SH-SY5Y (cell line): ENCODE data around the gene ATP13A1.

ENCODE experiments used
- GATA2 ChIP-seq: IDR thresholded peaks from 2 replicates; pipeline ENCODE4 v1.6.1; 2011; ENCODE audit warnings: mild to moderate bottlenecking, low read depth, low read length
- GATA3 ChIP-seq: IDR thresholded peaks from 2 replicates; pipeline ENCODE4 v1.6.1; 2011; ENCODE audit warnings: low read depth, mild to moderate bottlenecking, low read length, moderate library complexity

ATP13A1 gene

DNA sequence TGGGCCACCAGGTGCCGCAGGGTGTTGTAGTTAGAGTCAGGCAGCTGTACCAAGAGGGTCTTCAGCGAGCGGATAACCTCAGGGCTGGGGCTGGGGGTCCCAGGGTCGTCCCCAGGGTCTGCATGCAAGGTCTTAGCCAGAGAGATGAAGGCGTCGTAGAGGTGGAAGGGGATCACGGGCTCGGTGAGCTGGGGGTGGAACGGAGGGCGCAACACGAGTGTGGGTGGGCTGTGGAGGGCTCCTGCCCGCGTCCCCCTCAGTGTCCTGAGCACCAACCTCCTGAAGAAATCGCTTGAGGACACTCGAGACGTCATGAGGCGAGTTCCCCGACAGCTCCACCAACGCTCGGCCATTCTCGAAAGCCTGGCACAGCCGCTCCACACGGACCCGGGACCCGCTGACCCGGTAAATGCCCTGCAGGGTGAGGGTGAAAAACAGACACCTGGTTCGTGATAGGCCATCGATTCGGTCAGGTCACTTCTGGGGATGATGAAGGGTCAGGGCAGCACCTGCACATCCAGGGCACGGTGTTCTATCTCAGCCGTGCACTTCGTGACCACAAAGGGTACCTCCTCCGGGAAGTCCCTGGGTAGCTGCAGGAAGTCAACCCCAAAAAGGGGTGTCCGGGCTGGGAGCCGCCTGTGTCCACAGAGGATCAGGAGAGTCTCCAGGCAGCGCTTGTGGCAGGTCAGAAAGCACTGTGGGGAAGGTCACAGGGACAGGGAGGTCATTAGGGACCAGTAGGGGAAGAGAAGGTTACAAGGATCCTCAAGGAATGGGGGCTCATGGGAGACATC, 28.8 kb downstream of the ATP13A1 start:
- TF ChIP-seq GATA2 (no peak), GATA3 (no peak)

DNA sequence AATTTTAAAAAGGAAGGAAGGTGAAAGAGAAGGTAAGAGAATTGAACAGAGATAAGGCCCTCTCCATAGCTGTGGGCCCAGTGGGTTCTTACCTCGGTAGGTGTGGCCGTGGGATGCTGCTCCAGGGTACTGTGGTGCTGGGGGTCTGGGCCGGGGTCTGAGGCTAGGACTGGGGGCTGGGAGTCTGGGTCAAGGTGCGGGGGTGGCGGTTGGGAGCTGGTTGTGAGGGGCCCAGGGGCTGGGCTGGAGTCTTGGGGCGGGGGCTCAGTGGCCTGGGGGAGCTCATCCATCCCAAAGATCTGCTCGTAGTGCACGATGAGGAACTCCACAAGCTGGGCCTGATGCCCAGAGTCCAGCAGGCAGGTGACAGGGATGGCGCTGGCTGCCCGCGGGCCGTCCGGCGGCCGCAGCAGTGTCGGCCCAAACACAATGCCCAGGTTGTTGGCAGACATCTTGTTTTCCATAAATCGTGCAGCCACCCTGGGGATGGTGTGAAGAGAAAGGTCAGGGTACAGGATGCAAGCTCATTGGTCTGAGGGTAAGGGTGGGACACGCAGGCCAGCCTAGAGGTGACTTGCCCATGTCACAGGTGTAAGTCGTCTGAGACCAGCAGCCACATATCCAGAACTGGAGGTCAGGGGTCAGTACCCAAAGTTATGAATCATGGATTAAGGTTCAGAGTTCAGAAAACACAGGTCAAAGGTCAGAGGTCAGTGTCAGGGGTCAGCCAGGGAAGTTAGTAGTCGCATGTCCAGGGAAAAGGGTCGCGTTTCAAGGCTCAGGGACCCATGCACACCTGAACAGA, 29.6 kb downstream of the ATP13A1 start:
- TF ChIP-seq GATA2: no peak
- no peak for TF ChIP-seq GATA3

DNA sequence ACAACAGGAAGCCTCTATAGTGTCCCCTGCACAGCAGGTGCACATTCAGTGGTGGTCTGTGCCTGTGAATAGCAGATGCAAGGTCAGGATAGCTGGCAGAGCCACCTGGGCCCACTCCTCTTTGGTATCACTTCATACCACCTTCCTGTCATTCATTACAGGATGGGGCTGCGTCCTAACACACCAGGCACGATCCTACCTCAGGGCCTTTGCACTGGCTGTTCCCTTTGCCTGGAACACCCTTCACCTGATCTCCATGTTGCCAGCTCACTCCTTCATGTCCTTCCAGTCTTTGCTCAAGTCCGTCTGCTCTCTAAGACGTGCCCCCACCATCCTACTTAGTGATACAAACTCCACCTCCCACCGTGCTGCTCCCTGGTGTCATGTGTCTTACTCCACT, 30.8 kb downstream of the ATP13A1 start:
- TF ChIP-seq GATA3 (no peak), GATA2 (no peak)

DNA sequence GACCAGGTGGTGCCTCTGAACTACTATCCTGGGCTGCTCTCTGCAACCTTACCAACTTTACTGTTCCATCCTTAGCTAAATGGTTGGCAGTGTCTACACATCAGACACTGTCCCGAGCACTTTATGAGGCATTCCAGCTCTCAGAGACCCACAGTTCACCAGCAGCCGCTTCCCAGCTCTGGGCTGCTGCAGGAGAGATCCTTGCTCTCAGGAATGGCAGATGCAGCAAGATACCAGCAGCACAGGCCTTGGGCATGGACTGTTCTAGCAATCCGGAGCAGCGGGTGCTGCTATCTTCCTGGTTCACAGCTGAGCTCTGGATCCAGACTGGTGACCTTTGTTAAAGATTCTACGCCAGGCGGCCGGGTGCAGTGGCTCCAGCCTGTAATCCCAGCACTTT, 32.1 kb downstream of the ATP13A1 start:
- TF ChIP-seq GATA2: no peak
- no peak for TF ChIP-seq GATA3

DNA sequence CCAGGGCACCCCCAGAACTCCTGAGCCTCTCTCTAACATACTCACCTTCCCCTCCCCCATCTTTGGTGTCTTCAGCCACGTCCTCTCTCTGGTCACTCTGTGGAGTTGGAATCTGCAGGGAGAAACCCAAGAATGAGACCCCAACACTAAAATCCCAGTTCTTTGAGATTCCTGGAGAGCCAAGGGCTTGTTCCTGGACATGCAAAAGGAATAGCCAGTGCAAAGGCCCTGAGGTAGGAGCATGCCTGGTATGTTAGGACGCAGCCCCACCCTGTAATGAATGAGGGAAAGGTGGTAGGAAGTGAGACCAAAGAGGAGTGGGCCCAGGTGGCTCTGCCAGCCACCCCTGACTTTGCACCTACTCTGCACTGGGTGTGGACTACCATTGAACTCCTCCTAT, 33.0 kb downstream of the ATP13A1 start:
- TF ChIP-seq GATA3 (no peak), GATA2 (no peak)

DNA sequence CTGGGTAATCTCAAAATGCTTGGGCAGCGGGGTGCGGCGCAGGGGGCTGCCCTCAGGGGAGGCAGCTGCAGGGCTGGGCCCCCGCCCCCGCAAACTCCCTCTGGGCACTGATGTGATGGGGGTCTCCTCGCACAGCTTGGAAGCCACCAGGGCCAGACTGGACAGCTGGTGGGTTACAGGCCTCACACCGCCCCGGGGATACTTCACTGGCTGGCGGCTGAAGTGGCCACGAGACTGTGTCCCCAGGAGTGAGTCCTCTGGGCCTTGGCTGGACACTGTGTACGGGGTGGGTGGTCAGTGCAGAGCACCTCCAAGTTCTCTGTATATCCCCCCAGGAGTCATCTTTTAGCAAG, 33.4 kb downstream of the ATP13A1 start:
- no peak for TF ChIP-seq GATA2
- TF ChIP-seq GATA3: no peak

DNA sequence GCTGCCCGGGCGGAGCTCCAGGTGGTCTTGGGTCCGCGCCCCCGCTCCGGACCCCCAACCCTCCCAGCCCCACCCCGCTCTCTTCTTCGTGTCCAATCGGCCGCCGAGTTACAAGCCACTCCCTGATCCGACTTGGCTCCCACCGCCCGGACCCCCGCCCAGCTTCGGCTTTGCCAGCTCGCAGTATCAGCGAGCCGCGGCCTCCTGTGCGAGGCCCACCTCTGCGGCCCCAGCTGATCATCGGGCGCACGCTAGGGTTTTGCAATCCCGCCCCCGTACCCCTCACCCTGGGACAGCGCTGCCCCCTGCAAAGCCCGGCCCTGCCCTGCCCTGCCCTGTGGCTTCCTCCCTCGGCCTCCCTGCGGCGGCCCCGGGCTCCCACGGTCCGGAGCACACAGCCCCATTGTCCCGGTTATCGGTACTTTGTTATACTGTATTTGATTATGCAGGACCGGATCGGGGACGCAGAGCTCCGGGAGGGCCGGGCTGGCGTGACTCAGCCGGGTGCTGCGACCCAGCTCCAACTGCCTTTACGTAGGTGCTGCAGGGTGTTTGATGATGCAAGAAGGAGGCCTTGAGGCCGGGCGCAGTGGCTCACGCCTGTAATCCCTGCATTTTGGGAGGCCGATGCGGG, 34.9 kb downstream of the ATP13A1 start:
- TF ChIP-seq GATA2 (no peak), GATA3 (no peak)

DNA sequence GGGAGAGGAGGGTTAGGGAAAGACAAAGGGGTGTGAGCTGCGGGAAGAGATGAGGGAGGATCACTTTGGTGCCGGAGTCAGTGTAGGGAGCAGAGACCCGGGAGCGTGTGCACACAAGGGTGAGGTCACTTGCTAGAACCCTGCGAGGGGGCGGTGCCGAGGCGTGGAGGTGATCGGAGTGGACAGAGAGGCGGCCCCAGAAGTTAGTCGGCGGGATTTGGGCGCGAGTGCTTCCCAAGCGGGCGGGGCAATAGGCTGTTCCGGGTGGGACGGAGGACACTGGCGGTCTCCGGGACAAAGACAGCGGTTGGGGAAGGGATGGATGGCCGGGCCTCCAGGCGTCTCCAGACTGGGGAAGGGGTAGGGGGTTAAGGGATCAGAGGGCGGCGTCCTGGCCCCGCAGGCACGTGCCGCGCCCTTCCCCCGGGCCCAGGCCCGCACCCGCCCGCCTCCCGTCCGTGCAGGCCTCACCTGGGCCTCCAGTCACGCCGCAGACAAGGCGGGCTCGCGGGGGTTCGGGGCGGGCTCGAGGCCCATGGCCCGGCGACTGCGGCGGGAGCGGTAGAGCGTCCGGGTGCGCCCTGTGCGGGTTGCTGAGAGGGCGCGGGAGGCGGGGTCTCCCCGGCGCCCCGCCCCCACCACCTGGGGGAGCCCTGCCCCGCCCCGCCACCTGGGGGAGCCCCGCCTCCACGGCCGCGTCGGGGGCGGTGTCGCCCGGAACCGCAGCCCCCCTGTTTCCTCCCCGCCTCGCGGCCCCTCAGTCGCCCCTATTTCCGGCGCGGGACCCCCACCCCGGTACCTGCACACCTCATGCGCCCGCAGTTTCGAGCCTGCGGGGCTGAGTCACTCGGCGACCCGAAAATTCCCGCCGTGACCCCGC, 35.6 kb downstream of the ATP13A1 start, which contains the start of gene LPAR2:
LPAR2 (minus strand) TSS at position 600 of the 880 bp plus-strand sequence. CDS start 945 bp downstream, outside the sequence.
- TF ChIP-seq GATA3 (no peak), GATA2 (no peak)

DNA sequence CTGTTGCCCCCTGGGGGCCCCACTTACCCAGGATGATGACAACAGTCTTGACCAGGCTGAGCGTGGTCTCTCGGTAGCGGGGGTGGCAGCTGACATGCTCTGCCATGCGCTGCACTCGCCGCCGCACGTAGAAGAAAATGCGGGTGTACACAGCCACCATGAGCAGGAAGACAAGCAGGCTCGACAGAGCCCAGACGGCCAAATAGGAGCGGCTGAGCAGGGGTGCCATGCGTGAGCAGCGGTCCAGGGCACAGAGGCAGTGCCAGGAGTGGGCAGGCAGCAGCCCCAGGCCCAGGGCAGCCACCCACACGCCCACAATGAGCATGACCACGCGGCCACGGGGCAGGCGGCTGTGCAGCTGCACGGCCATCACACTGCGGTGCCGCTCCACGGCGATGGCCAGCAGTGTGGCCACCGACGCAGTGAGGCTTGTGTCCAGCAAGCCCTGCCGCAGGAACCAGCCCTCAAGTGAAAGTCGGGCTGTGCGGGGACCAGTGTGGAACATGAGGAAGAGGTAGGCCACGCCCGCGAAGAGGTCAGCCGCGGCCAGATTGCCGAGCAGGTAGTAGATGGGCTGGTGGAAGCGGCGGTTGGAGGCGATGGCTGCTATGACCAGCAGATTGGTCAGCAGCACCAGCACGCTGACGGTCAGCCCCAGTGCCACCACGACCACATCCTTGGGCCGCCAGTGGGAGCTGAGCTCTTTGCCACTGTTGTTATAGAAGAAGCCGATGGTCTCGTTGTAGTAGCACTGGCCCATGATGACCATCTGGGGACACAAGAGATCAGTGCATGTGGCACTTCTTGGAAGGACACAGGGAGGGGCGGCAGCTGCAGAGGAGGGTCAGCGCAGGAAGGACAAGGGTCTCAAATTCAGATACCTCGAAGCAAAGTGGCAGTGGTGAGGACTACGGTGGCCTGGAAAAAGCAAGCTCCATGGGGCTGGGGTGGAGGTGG, 36.7 kb downstream of the ATP13A1 start:
- no peak for TF ChIP-seq GATA2
- no peak for TF ChIP-seq GATA3

DNA sequence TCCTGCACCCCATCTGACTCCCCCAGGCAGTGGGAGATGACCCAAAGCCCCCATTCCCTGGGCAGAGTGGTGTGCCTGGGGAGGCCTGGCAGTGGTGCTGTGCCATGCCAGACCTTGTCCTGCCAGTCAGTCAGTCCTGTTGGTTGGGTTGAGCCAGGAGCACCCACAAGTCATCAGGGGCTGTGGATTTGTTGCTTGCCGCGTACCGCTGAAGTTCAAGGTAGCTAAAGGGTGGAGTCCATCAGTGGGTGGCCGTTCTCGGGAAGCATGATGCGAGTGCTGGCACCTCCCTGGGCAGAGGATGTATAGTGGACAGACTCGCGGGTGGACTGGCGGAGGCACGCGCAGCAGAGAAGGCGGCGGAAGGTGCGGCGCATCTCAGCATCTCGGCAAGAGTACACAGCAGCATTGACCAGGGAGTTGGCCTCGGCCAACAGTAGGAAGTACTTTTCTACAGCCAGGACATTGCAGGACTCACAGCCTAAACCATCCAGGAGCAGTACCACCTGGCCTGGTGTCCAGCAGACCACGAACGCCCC, 39.4 kb downstream of the ATP13A1 start:
- TF ChIP-seq GATA3 (no peak), GATA2 (no peak)

DNA sequence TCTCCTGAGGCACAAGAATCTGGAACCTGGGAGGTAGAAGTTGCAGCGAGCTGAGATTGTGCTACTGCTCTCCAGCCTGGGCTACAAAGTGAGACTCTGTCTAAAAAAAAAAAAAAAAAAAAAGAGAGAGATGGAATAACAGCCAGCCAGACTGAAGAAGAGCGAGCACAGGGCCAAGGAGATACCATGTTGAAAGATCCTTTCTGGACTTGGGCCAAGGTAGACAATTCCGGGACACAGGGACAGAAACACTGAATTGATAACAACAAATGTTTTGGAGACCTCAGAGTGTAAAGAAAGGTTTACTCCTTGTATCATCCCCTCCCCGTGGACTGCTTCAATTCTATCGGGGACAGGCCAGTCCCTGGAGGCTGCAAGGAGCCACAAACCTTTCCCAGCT, 40.1 kb downstream of the ATP13A1 start:
- TF ChIP-seq GATA2 (no peak), GATA3 (no peak)

DNA sequence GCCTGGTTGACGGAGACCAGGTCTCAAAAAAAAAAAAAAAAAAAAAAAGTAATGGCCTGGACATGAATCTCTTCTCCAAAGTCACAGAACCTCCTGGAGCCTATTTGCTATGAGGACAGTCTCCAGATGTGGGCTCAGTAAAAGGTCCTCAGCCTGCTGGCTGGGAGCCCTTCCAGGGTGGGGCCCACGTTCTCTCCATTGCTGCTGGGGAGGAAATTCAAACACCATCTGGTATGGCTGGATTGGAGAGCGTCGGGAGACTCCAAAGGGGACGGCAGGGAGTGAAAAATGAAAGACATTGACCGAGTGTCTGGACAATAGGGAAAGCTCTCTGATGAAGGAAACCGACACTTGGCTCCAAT, 43.6 kb downstream of the ATP13A1 start:
- TF ChIP-seq GATA3 (no peak), GATA2 (no peak)
